HG02798 (cell line): ENCODE measurements around the gene ZNF605.
"Not testable (repeated sequence)": the region's sequence is repeated elsewhere in the genome, so short reads cannot be mapped to it uniquely, and the experiment has no call there.

ENCODE experiments used
- ATAC-seq: cut with Tn5 transposase; IDR thresholded peaks from one replicate; pipeline ENCODE4 v1.9.1; 2021; ENCODE audit warnings: mild to moderate bottlenecking; ENCODE audit not compliant: unreplicated experiment, poor library complexity

The ZNF605 gene

DNA sequence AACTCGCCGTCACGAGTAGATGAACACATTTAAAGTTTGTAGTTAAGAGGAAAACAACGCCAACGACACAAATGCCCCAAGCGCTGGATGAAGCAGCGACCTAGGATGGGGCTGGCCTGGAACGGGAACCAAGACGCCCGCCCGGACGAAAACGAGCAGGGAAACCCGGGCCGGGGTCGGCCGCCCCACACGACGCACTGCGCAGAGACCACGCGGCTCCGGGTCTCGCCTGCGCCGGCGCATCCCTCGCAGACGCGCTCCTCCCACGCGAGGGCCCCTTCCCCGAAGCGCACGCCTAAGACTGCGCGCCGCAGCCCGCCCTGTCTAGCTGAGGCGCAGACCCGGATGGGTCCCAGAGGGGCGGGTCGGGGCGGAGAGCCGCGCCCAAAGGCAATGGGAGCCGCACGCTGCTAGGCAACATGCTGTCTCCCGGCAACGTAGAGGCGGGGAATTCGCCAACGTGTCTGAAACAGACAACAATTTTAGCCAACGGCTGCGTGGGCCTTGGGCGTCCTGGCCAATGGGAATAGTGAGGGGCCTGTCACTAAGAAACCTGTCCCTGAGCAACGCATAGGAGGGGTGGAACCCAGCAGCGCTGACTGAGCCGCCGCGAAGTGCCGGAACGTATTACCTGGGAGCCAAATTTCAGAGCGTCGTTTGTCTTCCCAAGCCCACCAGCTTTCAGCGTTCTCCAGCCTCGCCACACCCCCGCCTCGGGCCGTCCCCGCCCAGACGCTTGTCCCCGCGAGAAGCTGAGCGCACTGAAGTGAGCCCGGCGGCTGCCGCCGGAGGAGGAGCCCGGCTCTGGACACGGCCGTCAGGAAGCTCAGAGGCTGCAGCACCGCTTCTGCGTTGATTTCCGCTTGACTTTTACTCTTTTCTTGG lies 47.7 kb downstream of the ZNF605 start:
- peak; percentile 96 for ATAC-seq

DNA sequence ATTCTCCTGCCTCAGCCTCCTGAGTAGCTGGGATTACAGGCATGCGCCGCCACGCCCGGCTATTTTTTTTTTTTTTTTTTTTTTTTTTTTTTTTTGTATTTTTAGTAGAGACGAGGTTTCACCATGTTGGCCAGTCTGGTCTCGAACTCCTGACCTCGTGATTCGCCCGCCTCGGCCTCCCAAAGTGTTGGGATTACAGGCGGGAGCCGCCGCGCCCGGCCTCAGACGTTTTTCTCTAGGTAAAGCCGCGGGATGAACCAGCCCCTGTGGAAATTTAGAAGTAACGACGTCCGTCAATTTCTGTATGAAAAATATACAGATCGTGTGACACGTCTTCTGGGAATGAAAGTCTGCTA lies 48.3 kb downstream of the ZNF605 start:
- ATAC-seq = not testable (repeated sequence)

DNA sequence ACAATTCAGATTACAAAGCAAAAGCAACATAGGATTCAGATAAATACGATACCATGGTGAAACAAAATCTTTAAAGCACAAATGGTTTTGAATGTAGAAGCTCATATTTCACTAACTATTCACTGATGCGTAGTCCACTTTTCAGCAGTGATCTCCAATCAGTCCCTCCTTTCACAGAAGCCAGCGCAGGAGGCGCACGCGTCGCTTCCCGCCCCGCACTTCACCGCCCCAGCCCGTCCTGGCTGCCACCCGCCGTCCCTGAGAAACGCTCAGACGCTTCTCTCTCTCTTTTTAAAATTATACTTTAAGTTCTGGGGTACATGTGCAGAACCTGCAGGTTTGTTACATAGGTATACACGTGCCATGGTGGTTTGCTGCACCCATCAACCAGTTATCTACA lies 48.9 kb downstream of the ZNF605 start:
- no peak for ATAC-seq

DNA sequence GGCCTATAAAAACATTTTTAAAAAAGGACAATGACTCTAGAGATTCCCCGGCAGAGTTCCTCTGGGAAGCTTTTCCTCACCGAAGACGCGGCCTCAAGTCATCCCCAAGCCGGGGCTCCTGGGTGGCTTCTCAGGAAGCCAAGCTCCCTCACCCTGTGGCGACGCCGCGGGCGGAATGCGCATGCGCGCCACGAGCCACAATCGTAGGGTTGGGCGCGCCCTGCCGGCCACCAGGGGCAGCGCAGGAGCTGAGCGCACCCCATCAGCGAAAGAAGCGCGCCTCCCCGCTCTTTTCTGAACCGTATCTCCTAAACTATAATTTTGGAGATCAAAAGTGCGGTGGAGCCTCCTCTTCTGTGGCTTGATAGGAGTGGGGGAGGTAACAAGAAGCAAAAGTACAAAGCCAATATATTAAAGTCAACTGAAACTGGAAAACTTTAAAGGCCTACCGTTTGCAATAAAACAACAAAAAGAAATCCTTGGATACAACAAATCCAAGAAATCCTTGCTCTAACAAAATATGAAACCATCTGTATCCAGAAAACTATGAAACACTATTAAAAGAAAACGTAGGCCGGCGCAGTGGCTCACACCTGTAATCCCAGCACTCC lies 51.3 kb downstream of the ZNF605 start:
- no peak for ATAC-seq

DNA sequence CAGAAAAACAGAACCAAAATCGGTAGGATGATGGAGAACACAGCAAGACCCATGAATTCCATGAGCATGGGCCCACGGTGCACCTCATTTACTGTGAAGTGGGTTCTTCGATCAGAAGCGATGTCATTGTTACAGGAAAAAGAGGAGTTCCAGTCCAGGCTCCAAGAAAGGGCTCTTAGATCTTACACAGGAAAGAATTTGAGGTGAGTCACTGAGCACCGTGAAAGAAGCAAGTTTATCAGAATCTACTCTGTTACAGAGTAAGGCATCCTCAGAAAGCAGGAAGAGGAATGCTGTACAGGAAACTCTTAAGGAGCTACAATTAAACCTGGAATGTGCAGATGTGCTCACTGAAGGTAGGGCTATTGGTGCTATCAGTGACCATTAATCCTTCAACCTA lies 57.1 kb downstream of the ZNF605 start:
- ATAC-seq = no peak

DNA sequence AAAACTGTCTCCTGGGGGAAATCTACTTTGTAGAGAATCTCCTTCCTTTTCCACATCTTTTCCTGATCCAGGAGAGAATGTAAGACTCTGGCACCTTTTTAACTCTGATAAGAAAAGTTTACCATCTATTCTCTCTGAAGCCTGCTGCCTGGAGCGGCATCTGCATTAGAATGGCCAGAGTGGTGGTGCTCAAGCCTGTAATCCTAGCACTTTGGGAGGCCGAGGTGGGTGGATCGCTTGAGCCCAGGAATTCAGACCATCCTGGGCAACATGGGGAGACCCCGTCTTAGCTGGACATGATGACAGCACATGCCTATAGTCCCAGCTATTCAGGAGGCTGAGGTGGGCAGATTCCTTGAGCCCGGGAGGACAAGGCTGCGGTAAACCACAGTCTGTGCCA lies 67.3 kb downstream of the ZNF605 start:
- ATAC-seq = no peak

DNA sequence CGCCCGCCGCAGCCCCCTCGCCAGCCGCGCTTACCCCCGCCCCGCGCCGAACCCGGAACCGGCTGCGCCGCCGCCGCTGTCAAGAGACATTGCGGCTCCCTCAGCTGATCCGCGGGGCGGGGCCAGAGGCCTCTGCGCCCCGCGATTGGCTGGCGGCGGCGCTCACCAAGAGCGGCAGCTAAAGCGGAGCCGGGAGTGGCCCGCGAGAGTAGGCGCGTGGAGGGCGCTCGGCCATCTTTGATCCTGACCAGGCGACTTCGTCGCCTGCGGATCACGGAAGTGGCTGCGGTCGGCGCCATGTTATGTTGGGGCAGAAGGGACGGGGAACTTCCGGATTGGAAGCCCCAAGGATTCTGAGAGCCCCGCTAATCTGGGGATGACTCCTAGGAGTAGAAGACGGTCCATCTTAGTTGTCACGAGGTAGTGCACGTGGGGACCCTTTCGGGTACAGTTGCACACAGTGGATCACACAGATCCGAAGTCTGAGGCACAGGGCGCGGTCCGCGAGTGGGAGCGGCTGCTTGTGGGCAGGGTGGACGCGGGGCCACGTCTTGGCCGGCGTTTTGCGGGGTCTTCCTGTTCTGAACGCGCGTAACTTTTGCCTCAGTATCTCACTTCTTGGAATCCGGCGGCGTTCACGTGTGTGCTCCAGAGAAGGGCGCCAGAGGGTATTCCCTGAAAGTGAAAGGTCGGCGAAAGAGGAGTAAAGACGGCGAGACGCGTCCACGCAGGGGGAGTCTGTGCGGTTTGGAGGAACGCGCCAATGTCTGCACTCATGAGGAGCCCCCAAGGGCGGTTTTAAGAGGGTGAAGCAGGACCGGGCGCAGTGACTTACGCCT lies 68.4 kb downstream of the ZNF605 start, which contains the start of gene CHFR:
Gene CHFR, minus strand, starts transcription at position 93 of the 839 bp plus-strand sequence. CDS start 277 bp downstream, outside the sequence.
- ATAC-seq = peak; percentile 99

DNA sequence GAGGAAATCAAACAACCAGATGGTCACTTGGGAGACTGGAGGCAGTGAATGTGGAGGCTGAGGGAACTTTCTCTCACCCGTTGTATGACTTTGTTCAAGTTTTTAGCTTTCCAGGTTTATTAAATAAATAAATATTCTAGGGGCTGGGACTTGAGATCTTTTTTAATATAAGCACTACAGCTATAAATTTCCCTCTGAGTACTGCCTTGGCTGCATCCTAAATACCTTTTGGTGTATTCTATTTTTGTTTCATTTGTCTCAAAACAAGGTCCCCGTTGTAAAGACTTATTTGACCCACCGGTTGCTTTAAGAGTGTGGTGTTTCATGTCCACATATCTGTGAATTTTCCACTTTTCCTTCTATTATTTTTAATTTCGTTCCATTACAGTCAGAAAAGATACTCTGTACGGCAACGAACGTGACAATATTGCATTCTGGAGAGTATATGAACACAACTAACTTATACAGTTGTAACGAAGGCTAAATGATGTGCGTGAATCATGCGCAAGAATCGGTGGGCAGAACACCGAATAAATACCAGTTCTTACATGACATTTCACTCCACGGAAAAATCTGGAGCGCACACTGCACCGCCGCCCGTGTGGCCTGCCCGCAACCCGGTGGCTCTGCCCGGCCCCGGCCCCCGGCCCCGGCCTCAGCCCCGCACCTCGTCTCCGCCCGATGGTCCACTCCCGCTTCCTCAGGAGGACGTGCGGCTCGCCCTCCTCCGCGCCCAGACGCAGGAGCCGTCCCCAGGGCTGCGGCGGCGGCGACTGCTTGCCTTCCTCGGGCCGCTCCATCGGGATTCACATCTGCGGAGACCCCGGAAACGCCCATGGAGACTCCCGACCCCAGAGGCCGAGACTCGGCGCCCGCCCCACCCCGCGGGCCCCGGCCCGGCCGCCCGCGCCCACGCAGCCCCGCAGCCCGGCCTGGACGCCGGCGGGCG lies 69.3 kb downstream of the ZNF605 start:
- peak; percentile 12 for ATAC-seq

DNA sequence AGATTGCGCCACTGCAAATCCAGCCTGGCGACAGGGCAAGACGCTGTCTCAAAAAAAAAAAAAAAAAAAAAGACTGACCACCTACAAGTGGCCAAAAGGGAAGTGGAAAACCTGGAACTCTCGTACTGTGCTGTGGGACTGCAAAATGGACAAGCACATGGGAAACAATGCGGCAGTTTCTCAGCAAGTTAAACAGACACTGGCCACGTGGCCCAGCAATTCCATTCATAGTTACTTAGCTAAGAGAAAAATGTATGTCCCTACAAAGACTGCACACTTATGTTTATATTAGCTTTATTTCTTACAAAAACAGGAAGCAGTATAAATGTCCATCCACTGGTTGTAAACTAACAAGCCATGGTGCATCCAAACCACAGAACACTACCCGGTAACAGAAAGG lies 74.3 kb downstream of the ZNF605 start:
- no peak for ATAC-seq

DNA sequence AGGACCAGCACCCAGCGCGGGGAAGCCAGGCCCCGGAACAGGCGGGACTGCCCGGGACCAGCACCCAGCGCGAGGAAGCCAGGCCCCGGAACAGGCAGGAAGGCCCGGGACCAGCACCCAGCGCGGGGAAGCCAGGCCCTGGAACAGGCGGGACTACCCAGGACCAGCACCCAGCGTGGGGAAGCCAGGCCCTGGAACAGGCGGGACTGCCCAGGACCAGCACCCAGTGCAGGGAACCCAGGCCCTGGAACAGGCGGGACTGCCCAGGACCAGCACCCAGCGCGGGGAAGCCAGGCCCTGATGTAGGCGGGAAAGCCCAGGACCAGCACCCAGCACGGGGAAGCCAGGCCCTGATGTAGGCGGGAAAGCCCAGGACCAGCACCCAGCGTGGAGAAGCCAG lies 81.5 kb downstream of the ZNF605 start:
- ATAC-seq = not testable (repeated sequence)

DNA sequence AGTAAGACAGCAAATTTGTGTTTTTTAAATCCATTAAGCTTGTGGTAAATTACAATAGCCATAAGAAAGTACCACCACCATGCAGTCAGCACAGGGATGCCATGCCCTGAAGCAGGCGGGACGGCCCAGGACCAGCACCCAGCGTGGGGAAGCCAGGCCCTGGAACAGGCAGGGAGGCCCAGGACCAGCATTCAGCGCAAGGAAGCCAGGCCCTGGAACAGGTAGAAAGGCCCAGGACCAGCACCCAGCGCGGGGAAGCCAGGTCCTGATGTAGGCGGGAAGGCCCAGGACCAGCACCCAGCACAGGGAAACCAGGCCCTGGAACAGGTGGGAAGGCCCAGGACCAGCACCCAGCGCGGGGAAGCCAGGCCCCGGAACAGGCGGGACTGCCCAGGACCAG lies 81.9 kb downstream of the ZNF605 start:
- no peak for ATAC-seq

DNA sequence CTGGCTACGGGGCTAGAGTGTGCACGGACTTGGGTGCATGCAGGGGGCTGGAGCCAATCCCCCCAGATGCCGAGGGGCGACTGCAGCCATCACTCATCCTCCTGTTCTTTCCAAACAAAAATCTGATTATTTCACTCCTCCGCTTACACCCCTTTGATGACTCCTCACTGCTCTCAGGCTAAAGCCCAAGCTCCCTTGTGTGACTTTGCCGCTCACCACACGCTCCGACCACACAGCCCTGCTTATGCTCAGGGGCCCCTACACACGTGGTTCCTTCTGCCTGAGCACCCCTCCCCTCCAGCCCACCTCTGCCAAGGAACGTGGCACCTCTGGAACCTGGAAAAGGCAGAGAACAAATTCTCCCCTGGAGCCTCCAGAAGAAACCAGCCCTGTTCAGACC lies 82.4 kb downstream of the ZNF605 start:
- no peak for ATAC-seq

DNA sequence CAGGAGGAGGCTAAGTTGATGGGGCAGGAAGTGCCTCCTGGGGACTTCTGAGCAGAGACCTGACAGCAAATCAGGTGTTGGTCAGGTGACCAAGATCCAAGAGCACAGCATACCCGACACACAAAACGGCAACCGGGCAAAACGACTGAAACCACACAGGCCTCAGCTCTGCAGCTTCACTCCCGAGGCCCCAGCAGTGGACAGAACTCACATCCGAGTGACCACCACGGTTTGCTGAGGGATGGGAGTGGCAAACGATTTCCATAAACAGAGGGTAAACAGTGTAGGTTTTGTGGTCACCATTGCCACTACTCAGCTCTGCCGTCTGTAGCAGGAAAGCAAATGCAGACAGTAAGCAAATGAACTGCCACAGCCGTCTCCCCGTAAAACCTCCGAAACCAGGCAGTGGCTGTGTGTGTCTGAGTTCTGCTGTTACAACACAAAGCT lies 83.1 kb downstream of the ZNF605 start:
- no peak for ATAC-seq

DNA sequence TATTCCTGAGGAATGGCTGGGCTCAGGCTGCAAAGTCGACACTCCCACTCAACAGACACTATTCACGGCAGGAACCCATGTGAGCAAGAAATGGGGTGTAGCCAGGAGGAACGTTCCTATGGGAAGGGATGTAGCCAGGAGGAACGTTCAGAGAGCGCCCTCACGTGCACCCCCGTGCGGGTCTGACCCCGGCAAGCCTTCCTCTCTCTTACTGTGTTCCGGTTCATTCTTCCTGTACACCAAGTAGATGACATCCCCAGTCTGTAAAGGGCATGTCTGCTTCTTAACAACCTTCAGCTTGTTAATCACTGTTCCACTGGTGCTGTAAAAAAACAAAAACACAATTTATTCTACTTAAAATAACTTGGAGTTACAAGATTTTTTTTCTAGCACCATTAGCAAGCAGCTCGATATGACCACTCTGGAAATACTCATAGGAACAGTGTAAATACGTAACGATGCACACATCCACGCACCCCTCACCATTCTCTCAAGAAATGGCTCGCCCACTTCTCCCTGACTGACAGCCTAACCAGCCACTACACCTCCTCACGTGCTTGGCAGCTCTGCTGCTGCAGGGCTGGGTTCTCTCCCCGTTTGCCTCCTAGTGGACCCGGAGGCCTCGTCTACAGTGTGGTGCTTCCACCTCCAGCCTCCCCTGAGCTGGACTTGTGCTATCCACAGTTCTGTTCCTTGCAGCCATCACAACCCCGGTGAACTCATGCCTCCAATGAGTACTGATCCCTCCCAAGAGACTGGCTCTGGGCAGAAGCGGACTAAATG lies 83.8 kb downstream of the ZNF605 start:
- no peak for ATAC-seq

DNA sequence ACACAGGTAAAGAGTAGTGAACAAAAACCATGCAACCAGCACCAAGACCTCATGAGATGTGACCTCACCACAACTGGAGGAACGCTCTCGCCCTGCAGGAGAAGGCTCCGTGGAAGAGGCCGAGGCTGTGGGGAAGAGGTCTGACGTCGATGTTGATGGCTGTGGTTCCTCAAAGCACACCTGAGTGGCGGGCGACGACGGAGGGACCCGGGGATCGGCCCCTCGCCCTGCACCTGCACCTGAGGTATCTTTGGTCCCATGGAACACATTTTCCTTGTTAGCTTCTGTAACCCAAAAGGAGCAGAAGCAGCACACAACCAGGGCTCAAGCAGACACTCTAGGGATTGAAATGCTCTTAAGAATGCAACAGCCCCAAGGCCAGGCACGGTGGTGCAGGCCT lies 86.6 kb downstream of the ZNF605 start:
- no peak for ATAC-seq
